GM23338 (cell line): Measurements from ENCODE around the gene RPL12. TPM values are rescaled to one million over a fixed set of nuclear protein-coding genes. Genes with fewer than 3 reads are reported as not detected.

Experiments used
- ATAC-seq: fragments of 200-7000 bp; cut with Tn5 transposase; 3 replicates; pipeline ENCODE4 v1.9.1; 2020
- DNase-seq: peaks from one replicate; pipeline ENCODE4 v3.0.0-alpha.2; 2015; ENCODE audit warnings: low spot score
- H2AFZ ChIP-seq: fragments of 200-600 bp; sonication (generic); 2 replicates; pipeline ENCODE4 v1.8.0; 2016; ENCODE audit warnings: antibody characterized with exemption, mild to moderate bottlenecking, moderate library complexity
- H3F3A ChIP-seq: fragments of 200-600 bp; sonication (generic); replicated peaks from 2 replicates; pipeline ENCODE4 v1.8.0; 2017; ENCODE audit warnings: antibody characterized with exemption, mixed run types, low read depth
- H3K27ac ChIP-seq: fragments of 200-600 bp; sonication (generic); 2 replicates; pipeline ENCODE4 v1.6.1; 2016; ENCODE audit warnings: low read depth
- H3K27me3 ChIP-seq: fragments of 200-600 bp; sonication (generic); 2 replicates; pipeline ENCODE4 v1.8.0; 2016; ENCODE audit warnings: mild to moderate bottlenecking, mixed run types, moderate library complexity; ENCODE audit not compliant: insufficient read depth
- H3K36me3 ChIP-seq: fragments of 200-600 bp; sonication (generic); 2 replicates; pipeline ENCODE4 v1.8.0; 2016; ENCODE audit warnings: mild to moderate bottlenecking; ENCODE audit not compliant: insufficient read depth
- H3K4me1 ChIP-seq: fragments of 200-600 bp; sonication (generic); 2 replicates; pipeline ENCODE4 v1.8.0; 2016; ENCODE audit warnings: mild to moderate bottlenecking, moderate library complexity; ENCODE audit not compliant: insufficient read depth
- H3K4me2 ChIP-seq: fragments of 200-600 bp; sonication (generic); 2 replicates; pipeline ENCODE4 v1.7.1; 2017; ENCODE audit warnings: mixed run types
- H3K4me3 ChIP-seq: fragments of 200-600 bp; sonication (generic); 2 replicates; pipeline ENCODE4 v1.6.1; 2016; ENCODE audit warnings: mixed run types
- H3K79me2 ChIP-seq: fragments of 200-600 bp; sonication (generic); replicated peaks from 2 replicates; pipeline ENCODE4 v1.8.0; 2017; ENCODE audit warnings: mild to moderate bottlenecking; ENCODE audit not compliant: insufficient read depth
- H3K9me2 ChIP-seq: fragments of 200-600 bp; sonication (generic); 2 replicates; pipeline ENCODE4 v1.8.0; 2017; ENCODE audit not compliant: insufficient read depth
- H4K20me1 ChIP-seq: fragments of 200-600 bp; sonication (generic); replicated peaks from 2 replicates; pipeline ENCODE4 v1.8.0; 2017; ENCODE audit warnings: mild to moderate bottlenecking; ENCODE audit not compliant: insufficient read depth
- H3K27ac Mint-ChIP-seq: 2 replicates; pipeline ENCODE4 v1.8.0; 2020; ENCODE audit warnings: inconsistent platforms, mild to moderate bottlenecking, moderate library complexity, mixed read lengths
- H3K27me3 Mint-ChIP-seq: 3 replicates; pipeline ENCODE4 v1.8.0; 2022; ENCODE audit warnings: low read depth, mild to moderate bottlenecking, moderate library complexity, mixed read lengths, inconsistent platforms; ENCODE audit not compliant: insufficient read depth, poor library complexity
- H3K36me3 Mint-ChIP-seq: 3 replicates; pipeline ENCODE4 v1.8.0; 2021; ENCODE audit warnings: low read depth, mild to moderate bottlenecking, inconsistent platforms, moderate library complexity, mixed read lengths
- H3K4me1 Mint-ChIP-seq: 3 replicates; pipeline ENCODE4 v1.8.0; 2020; ENCODE audit warnings: mild to moderate bottlenecking, inconsistent platforms, mixed read lengths
- H3K4me3 Mint-ChIP-seq: 3 replicates; pipeline ENCODE4 v1.8.0; 2021; ENCODE audit warnings: moderate library complexity, mild to moderate bottlenecking, inconsistent platforms, mixed read lengths
- H3K9me3 Mint-ChIP-seq: 3 replicates; pipeline ENCODE4 v1.8.0; 2020; ENCODE audit warnings: moderate library complexity, mild to moderate bottlenecking, inconsistent platforms, mixed read lengths
- CREB1 ChIP-seq: fragments of 250-450 bp; sonication (Bioruptor Pico); IDR thresholded peaks from 2 replicates; pipeline ENCODE4 v1.5.0; 2020; ENCODE audit warnings: low read depth, mild to moderate bottlenecking, moderate library complexity
- CTCF ChIP-seq, 2 experiments: fragments of 200-600 bp in 1 of 2; sonication (generic) in 1 of 2; conservative IDR thresholded peaks; 2 replicates each; pipeline versions ENCODE4 v1.5.1 to v1.6.1; 2016 to 2017; ENCODE audit warnings: antibody characterized with exemption in 2 of 2, low read depth in 2 of 2, mild to moderate bottlenecking in 2 of 2, moderate library complexity in 1 of 2
- ETS1 ChIP-seq: IDR thresholded peaks from 2 replicates; pipeline ENCODE4 v1.6.1; 2016; ENCODE audit warnings: antibody characterized with exemption
- EZH2 ChIP-seq: fragments of 200-600 bp; sonication (generic); IDR thresholded peaks from one replicate; pipeline ENCODE4 v1.8.0; 2017; ENCODE audit warnings: antibody characterized with exemption, mild to moderate bottlenecking, low read depth; ENCODE audit not compliant: unreplicated experiment
- JUNB ChIP-seq: IDR thresholded peaks from one replicate; pipeline ENCODE4 v1.6.1; 2016; ENCODE audit warnings: antibody characterized with exemption; ENCODE audit not compliant: unreplicated experiment
- POLR2AphosphoS5 ChIP-seq: IDR thresholded peaks from 2 replicates; pipeline ENCODE4 v1.6.1; 2016; ENCODE audit warnings: antibody characterized with exemption, low read depth
- REST ChIP-seq: IDR thresholded peaks from one replicate; pipeline ENCODE4 v1.6.1; 2018; ENCODE audit warnings: antibody characterized with exemption; ENCODE audit not compliant: unreplicated experiment
- STAT1 ChIP-seq: IDR thresholded peaks from one replicate; pipeline ENCODE4 v1.6.1; 2016; ENCODE audit warnings: antibody characterized with exemption; ENCODE audit not compliant: unreplicated experiment
- ZNF114 ChIP-seq: fragments of 250-450 bp; sonication (Bioruptor Pico); IDR thresholded peaks from 2 replicates; pipeline ENCODE4 v1.5.0; 2020; ENCODE audit warnings: mild to moderate bottlenecking, moderate library complexity
- ZNF331 ChIP-seq: fragments of 250-450 bp; sonication (Bioruptor Pico); IDR thresholded peaks from 2 replicates; pipeline ENCODE4 v1.5.0; 2020; ENCODE audit warnings: low read depth, mild to moderate bottlenecking, moderate library complexity
- polyA plus RNA-seq: library from polyadenylated mRNA; unstranded; fragments of >200 nt; fragmentation: Nextera tagmentation; extraction: Ambion mirVana; gene quantifications from 2 replicates; pipeline ENCODE4 v1.2.1, GENCODE V29; 2016
- total RNA-seq: library from RNA; depleted of rRNA; stranded (reverse); fragments of >200 nt; shearing (Covaris generic); gene quantifications from 2 replicates; pipeline ENCODE4 v1.2.3, GENCODE V29; 2014

The RPL12 gene
- total and polyA plus RNA-seq, 2 experiments from 2014 or later: 2,121 to 2,596 TPM

- no peak for TF ChIP-seq JUNB
- no peak for TF ChIP-seq CREB1 (CRISPR knock-in tag)
- TF ChIP-seq CTCF (conservative IDR thresholded peaks at IDR 0.05; ENCODE audit: low read depth in 2 of 2): no peak
Measured at GRCh38 chr9:127399736-127400269, 51.4 kb downstream of the RPL12 start (continued).

- peaks cover 9% of the 10 kb centered on the region for H3K4me1 ChIP-seq
- Mint-ChIP-seq H3K9me3 (no peaks in the 10 kb centered on the region), H3K27me3 (peaks cover 8% of the 10 kb centered on the region), H3K36me3 (peaks cover 8% of the 10 kb centered on the region; the same call in 2 of the 3 replicates), H3K4me1 (peaks cover 14% of the 10 kb centered on the region), H3K27ac (no peak overlapping the region), H3K4me3 (peak overlapping the region; percentile 85)
- H4K20me1 ChIP-seq: peaks cover 5% of the 10 kb centered on the region; the same call in 1 of the 2 replicates
- H3K27ac ChIP-seq: no peak overlapping the region
- TF ChIP-seq CREB1 (CRISPR knock-in tag) (no peak), ETS1 (no peak)
- ATAC-seq: no peak
- H3K36me3 ChIP-seq: no peaks in the 10 kb centered on the region; the same call in 1 of the 2 replicates
- peaks cover 17% of the 10 kb centered on the region for H3K79me2 ChIP-seq
- H3K27me3 ChIP-seq: 0 out of 2 replicates have a peak, but pooled peaks cover 13% of the 10 kb centered on the region
- DNase-seq: no peak
- H3F3A ChIP-seq: no peaks in the 10 kb centered on the region; the same call in 1 of the 2 replicates
- no peak overlapping the region for H2AFZ ChIP-seq
- H3K4me3 ChIP-seq: peak overlapping the region; percentile 79
- no peaks in the 10 kb centered on the region for H3K9me2 ChIP-seq
- peak overlapping the region; percentile 89 for H3K4me2 ChIP-seq
Measured at GRCh38 chr9:127398715-127399400, 52.3 kb downstream of the RPL12 start.

- Histone ChIP-seq H2AFZ (no peak overlapping the region), H3K79me2 (peaks cover 17% of the 10 kb centered on the region), H3K27me3 (0 out of 2 replicates have a peak, but pooled peaks cover 13% of the 10 kb centered on the region), H3K36me3 (no peaks in the 10 kb centered on the region; the same call in 1 of the 2 replicates), H3K27ac (no peak overlapping the region), H4K20me1 (peaks cover 5% of the 10 kb centered on the region; the same call in 1 of the 2 replicates), H3F3A (no peaks in the 10 kb centered on the region; the same call in 1 of the 2 replicates), H3K4me3 (peak overlapping the region; percentile 79), H3K9me2 (no peaks in the 10 kb centered on the region), H3K4me1 (peaks cover 9% of the 10 kb centered on the region), H3K4me2 (peak overlapping the region; percentile 89)
- Mint-ChIP-seq H3K9me3 (no peaks in the 10 kb centered on the region), H3K4me3 (peak overlapping the region; percentile 85), H3K4me1 (peaks cover 16% of the 10 kb centered on the region), H3K27me3 (peaks cover 5% of the 10 kb centered on the region), H3K36me3 (peaks cover 8% of the 10 kb centered on the region; the same call in 2 of the 3 replicates), H3K27ac (no peak overlapping the region)
- no peak for DNase-seq
- ATAC-seq: no peak
- TF ChIP-seq ZNF331 (CRISPR knock-in tag): no peak
- no peak for TF ChIP-seq STAT1
- no peak for TF ChIP-seq CREB1 (CRISPR knock-in tag)
- no peak for TF ChIP-seq EZH2
- no peak for TF ChIP-seq ZNF114 (CRISPR knock-in tag)
- no peak for TF ChIP-seq REST
- no peak for TF ChIP-seq CTCF (conservative IDR thresholded peaks at IDR 0.05; ENCODE audit: low read depth in 2 of 2)
- TF ChIP-seq JUNB: no peak
- no peak for TF ChIP-seq POLR2AphosphoS5
Measured at GRCh38 chr9:127398275-127398647, 52.9 kb downstream of the RPL12 start.
